SK-N-MC (cell line): ENCODE data around the gene UPF1.

Experiments
- EZH2 ChIP-seq: fragments of 200-600 bp; sonication (generic); IDR thresholded peaks from one replicate; pipeline ENCODE4 v1.6.1; 2017; ENCODE audit warnings: antibody characterized with exemption
- FOXP2 ChIP-seq: optimal IDR thresholded peaks from 2 replicates; pipeline ENCODE3; 2011; ENCODE audit warnings: mild to moderate bottlenecking, moderate library complexity; ENCODE audit not compliant: insufficient read depth; ENCODE audit errors: extremely low read length, control extremely low read depth
- POLR2AphosphoS5 ChIP-seq: IDR thresholded peaks from 2 replicates; pipeline ENCODE4 v1.6.1; 2012; ENCODE audit warnings: mild to moderate bottlenecking, low read depth, low read length, borderline replicate concordance

DNA sequence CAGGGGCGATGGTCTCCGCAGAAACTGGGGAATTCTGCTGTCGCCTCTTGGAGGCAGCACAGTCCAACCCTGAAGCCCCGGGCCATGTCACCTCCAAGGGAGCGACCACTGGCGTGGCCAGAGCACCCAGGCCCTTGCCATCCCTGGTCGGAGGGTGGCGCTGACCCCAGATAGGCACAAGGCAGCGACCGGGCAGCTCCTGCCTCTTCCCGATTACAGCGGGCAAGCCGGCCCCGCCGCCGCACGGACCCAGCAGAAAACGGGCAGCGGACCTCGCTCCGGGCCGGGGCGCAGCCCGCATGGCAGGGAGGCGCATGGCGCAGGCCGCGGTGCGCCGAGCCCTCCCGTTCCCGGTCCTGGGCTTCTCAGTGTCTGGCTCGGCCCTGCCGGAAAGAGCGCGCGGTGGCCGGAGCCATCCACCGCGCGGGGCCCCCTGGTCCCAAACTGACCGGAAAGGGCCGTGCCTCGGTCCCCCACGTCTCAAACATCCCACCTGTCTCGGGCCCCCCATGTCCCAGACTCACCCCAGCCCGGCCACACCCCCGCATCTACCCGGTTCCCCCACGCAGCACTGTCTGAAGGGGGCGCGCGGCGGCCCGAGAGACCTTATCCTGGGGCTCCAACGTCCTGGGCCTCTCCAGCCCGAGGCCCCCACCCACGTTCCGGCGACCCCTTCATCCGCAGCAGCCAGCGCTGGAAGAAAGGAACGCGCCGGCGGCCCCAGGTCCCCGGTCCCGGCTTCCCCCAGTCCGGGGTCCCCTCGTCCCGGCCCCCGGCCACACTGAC lies 63.5 kb downstream of the UPF1 start:
- TF ChIP-seq EZH2 (no peak), POLR2AphosphoS5 (no peak), FOXP2 (no peak)
